Measurements from ENCODE around the gene TNFRSF8.

The TNFRSF8 gene

DNA sequence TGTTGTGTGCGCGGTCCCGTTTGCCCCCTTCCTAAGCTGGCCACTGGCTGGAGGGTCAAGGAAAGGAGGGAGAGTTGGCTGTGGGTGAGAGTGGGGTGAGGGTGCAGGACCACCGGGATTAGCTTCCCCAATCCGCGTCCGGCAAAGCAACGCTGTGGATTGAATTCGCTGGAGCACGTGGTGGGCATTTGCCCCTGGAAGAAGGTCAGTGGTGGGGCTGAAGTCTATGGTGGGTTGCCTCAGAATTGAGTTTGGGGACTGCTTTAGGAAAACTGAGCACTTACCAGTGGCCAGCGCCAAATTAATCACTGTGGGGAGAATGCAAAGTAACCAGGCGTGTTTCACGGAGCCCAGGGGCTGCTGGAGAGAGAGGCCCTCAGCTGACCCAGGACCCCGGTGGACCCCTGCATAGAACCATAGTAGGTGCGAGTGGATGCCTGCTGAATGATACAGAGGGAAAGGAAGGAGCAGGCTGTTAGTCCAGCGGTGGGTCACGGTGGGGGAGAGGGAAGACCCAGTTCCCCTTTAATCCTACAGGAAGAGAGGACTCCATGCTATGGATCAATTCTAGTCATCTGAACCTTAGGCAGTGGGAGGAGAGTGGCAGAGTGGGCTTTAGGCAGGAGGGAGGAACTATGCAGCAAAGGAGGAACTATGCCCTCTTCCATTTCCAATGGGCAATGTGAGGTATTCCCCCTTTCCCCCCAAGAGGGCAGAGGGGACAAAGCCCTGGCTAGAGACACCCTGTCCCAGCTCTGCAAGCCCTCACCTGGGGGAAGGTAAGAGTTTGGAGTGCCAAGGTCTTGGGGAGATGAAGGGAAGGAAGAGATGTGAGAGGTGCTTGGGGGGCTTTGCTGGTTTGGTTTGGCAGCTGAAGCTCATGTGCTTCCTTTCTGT lies 1.2 kb downstream of the TNFRSF8 start:
- Histone ChIP-seq H3K9ac (ENCODE audit: low read length in 2 of 2) (no peak overlapping the region), H3K4me3 (ENCODE audit: low read length in 2 of 2) (no peak overlapping the region), H3K9me3 (ENCODE audit: control insufficient read depth in 2 of 2, low read length in 2 of 2) (no peaks in the 10 kb centered on the region), H3K27ac (ENCODE audit: low read length) (no peak overlapping the region), H3K27me3 (ENCODE audit: control insufficient read depth in 1 of 2, insufficient read depth in 2 of 2, low read length in 2 of 2) (peaks cover 34 to 40% of the 10 kb centered on the region in 2 donors), H3K36me3 (ENCODE audit: control insufficient read depth in 2 of 2, insufficient read depth in 2 of 2, low read length in 2 of 2) (no peaks in the 10 kb centered on the region), H3K4me1 (ENCODE audit: control insufficient read depth, insufficient read depth, low read length) (peaks cover 9% of the 10 kb centered on the region)

DNA sequence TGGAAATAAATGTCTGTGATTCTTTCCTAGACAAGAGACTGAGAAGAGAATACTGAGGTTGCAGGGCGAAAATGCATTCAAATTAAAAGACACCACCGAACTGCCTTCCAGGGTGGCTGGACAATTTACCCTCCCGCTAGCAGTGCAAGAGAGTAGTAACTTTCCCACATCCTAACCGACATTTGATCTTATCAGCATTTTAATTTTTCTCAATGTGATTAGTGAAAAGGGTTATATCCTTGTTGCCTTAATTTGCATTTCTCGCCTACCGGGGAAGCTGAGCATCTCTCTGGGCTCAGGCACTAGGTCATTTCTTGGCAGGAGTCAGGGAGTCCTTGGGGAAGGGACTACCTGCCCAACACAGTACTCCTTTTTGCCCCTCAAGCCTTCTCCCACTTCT lies 2.8 kb downstream of the TNFRSF8 start:
- peaks cover 40 to 41% of the 10 kb centered on the region in 2 donors for H3K27me3 ChIP-seq (ENCODE audit: control insufficient read depth in 1 of 2, insufficient read depth in 2 of 2, low read length in 2 of 2)
- H3K36me3 ChIP-seq (ENCODE audit: control insufficient read depth in 2 of 2, insufficient read depth in 2 of 2, low read length in 2 of 2) = no peaks in the 10 kb centered on the region
- peaks cover 9% of the 10 kb centered on the region for H3K4me1 ChIP-seq (ENCODE audit: control insufficient read depth, insufficient read depth, low read length)
- H3K9me3 ChIP-seq (ENCODE audit: control insufficient read depth in 2 of 2, low read length in 2 of 2) = no peaks in the 10 kb centered on the region
- no peak overlapping the region for H3K4me3 ChIP-seq (ENCODE audit: low read length in 2 of 2)
- H3K27ac ChIP-seq (ENCODE audit: low read length) = no peak overlapping the region
- H3K9ac ChIP-seq (ENCODE audit: low read length in 2 of 2) = no peak overlapping the region

DNA sequence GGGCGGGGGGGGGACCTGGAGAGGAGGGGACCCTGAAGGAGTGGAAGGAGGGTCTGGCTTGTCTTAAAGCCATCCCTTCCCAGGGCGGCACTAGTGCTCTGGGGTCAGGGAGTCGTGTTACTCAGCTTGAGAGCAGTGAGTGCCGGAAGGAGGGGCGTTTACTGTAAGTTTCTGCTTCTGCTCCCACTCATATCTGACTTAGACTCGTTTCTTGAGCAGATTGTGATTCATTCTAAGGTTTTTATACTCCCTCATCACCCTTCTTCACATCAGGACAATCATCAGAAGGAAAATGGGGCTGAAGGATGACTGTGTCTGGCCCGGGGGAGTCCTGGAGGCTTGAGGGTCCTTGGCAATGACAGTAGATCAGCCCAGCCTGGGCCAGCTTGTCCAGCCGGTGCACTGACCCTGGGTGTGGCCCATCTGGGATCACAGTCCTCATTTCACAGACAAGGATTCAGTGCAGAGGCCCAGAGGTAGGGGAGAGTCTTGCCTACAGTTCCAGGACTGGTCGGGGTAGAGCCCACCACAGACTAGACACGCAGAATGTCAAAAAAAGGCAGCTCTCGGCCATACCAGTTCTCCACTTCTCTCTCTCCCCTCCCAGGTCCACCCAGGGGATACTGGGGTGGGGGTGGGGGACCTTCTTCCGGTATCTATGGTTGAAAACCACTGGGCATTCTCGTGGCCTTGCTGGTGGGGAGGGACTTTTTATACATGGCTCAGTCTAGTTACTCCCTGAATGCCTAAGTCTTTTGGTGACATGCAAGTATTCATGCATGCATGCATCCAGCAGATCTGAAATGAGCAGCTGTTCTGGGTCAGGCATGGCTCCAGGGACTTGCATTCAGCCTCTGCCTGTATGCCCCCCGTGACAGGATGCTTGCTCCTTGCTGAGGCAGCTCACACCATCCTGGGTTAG lies 5.1 kb downstream of the TNFRSF8 start:
- no peak overlapping the region for H3K27ac ChIP-seq (ENCODE audit: low read length)
- no peaks in the 10 kb centered on the region for H3K9me3 ChIP-seq (ENCODE audit: control insufficient read depth in 2 of 2, low read length in 2 of 2)
- H3K9ac ChIP-seq (ENCODE audit: low read length in 2 of 2) = no peak overlapping the region
- H3K36me3 ChIP-seq (ENCODE audit: control insufficient read depth in 2 of 2, insufficient read depth in 2 of 2, low read length in 2 of 2) = no peaks in the 10 kb centered on the region
- H3K4me1 ChIP-seq (ENCODE audit: control insufficient read depth, insufficient read depth, low read length) = peaks cover 7% of the 10 kb centered on the region
- H3K27me3 ChIP-seq (ENCODE audit: control insufficient read depth in 1 of 2, insufficient read depth in 2 of 2, low read length in 2 of 2) = peaks cover 30 to 36% of the 10 kb centered on the region in 2 donors
- H3K4me3 ChIP-seq (ENCODE audit: low read length in 2 of 2) = no peak overlapping the region

DNA sequence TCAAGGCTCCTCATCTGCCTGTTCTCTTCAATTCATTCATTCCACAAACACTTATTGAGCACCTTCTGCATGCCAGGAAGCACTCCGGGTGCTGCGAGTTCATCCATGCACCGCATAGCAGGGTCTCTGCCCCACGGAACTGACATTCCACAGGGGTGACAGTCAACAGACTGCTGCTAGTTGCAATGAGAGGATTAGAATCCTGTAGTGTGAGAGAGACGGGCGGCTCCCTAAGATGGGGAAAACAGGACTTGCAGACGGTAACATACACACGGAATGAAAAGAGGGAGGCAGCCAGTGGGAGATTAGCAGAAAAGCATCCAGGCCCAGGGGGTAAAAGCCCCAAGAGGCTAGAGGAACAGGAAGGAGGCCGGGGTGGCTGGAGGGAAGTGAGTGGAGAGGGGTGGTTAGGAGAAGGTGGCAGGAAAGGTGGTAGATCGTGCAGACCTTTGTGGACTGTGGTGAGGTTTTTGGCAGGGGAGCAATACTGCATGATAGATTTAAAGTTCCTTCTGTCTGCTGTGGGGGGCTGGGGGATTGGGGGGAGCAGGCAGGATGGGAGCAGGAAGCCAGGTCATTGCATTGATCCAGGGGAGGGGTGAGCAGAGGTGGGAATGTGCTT lies 6.6 kb downstream of the TNFRSF8 start:
- Histone ChIP-seq H3K4me3 (ENCODE audit: low read length in 2 of 2) (no peak overlapping the region), H3K27ac (ENCODE audit: low read length) (no peak overlapping the region), H3K9me3 (ENCODE audit: control insufficient read depth in 2 of 2, low read length in 2 of 2) (no peaks in the 10 kb centered on the region), H3K27me3 (ENCODE audit: control insufficient read depth in 1 of 2, insufficient read depth in 2 of 2, low read length in 2 of 2) (peaks cover 14 to 22% of the 10 kb centered on the region in 2 donors), H3K4me1 (ENCODE audit: control insufficient read depth, insufficient read depth, low read length) (no peaks in the 10 kb centered on the region), H3K9ac (ENCODE audit: low read length in 2 of 2) (no peak overlapping the region), H3K36me3 (ENCODE audit: control insufficient read depth in 2 of 2, insufficient read depth in 2 of 2, low read length in 2 of 2) (no peaks in the 10 kb centered on the region)

DNA sequence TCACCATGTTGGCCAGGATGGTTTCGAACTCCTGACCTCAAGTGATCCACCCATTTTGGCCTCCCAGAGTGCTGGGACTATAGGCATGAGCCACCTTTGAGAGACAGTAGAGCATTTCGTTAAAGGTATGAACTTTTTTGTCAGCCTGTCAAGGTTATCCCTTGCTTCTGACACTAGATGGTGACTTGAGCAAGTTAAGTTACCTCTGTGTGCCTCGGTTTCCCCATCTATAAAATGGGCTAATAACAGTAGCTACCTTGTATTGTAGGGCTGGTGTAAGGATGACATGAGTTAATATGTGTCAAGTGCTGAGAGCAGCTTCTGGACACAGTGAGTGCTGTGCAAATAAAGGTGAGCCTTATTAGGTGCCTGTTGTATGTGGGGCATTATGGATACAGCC lies 8.8 kb downstream of the TNFRSF8 start:
- Histone ChIP-seq H3K9ac (ENCODE audit: low read length in 2 of 2) (no peak overlapping the region), H3K36me3 (ENCODE audit: control insufficient read depth in 2 of 2, insufficient read depth in 2 of 2, low read length in 2 of 2) (no peaks in the 10 kb centered on the region), H3K27ac (ENCODE audit: low read length) (no peak overlapping the region), H3K9me3 (ENCODE audit: control insufficient read depth in 2 of 2, low read length in 2 of 2) (no peaks in the 10 kb centered on the region), H3K27me3 (ENCODE audit: control insufficient read depth in 1 of 2, insufficient read depth in 2 of 2, low read length in 2 of 2) (peaks cover 13 to 20% of the 10 kb centered on the region in 2 donors), H3K4me1 (ENCODE audit: control insufficient read depth, insufficient read depth, low read length) (no peaks in the 10 kb centered on the region), H3K4me3 (ENCODE audit: low read length in 2 of 2) (no peak overlapping the region)

DNA sequence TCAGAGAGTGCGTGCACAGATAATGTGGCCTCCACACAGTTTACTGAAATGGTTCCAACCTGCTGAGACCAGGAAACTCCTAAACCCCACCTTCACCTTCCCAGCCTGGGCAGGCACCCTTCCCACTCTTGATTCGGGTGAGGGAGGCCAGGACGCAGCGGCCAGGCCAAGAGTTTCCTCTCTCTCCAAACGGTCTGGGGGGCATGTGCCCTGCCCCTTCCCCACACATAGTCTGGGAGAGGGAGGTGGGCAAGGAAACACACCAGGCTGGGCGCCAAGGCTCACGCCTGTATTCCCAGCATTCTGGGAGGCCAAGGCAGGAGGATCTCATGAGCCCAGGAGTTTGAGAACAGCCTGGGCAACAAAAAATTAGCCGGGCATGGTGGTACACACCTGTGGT lies 9.6 kb downstream of the TNFRSF8 start:
- Histone ChIP-seq H3K9me3 (ENCODE audit: control insufficient read depth in 2 of 2, low read length in 2 of 2) (peaks cover 0 to 2% of the 10 kb centered on the region in 2 donors), H3K9ac (ENCODE audit: low read length in 2 of 2) (no peak overlapping the region), H3K27ac (ENCODE audit: low read length) (no peak overlapping the region), H3K4me1 (ENCODE audit: control insufficient read depth, insufficient read depth, low read length) (no peaks in the 10 kb centered on the region), H3K36me3 (ENCODE audit: control insufficient read depth in 2 of 2, insufficient read depth in 2 of 2, low read length in 2 of 2) (no peaks in the 10 kb centered on the region), H3K27me3 (ENCODE audit: control insufficient read depth in 1 of 2, insufficient read depth in 2 of 2, low read length in 2 of 2) (peaks cover 13 to 17% of the 10 kb centered on the region in 2 donors), H3K4me3 (ENCODE audit: low read length in 2 of 2) (no peak overlapping the region)

DNA sequence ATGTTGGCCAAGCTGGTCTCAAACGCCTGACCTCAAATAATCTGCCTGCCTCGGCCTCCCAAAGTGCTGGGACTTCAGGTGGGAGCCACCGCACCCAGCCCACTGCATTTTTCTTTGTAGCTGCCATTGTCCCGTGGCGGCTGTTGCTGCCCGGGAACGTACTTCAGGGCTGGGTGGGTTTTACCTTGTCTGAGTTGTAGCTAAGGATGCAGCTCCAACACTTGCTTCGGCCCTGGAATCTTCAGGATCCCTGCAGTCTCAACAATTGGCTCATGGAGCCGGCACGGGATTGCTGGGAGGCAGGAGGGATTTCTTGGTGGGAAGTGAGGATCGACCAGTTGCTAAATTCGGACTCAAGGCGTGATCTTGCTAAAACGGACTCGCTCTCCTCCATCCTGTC lies 10.7 kb downstream of the TNFRSF8 start:
- no peaks in the 10 kb centered on the region for H3K4me1 ChIP-seq (ENCODE audit: control insufficient read depth, insufficient read depth, low read length)
- H3K27me3 ChIP-seq (ENCODE audit: control insufficient read depth in 1 of 2, insufficient read depth in 2 of 2, low read length in 2 of 2) = peaks cover 6 to 12% of the 10 kb centered on the region in 2 donors
- no peak overlapping the region for H3K27ac ChIP-seq (ENCODE audit: low read length)
- H3K4me3 ChIP-seq (ENCODE audit: low read length in 2 of 2) = no peak overlapping the region
- H3K36me3 ChIP-seq (ENCODE audit: control insufficient read depth in 2 of 2, insufficient read depth in 2 of 2, low read length in 2 of 2) = no peaks in the 10 kb centered on the region
- H3K9ac ChIP-seq (ENCODE audit: low read length in 2 of 2) = no peak overlapping the region
- H3K9me3 ChIP-seq (ENCODE audit: control insufficient read depth in 2 of 2, low read length in 2 of 2) = peaks cover 0 to 2% of the 10 kb centered on the region in 2 donors

DNA sequence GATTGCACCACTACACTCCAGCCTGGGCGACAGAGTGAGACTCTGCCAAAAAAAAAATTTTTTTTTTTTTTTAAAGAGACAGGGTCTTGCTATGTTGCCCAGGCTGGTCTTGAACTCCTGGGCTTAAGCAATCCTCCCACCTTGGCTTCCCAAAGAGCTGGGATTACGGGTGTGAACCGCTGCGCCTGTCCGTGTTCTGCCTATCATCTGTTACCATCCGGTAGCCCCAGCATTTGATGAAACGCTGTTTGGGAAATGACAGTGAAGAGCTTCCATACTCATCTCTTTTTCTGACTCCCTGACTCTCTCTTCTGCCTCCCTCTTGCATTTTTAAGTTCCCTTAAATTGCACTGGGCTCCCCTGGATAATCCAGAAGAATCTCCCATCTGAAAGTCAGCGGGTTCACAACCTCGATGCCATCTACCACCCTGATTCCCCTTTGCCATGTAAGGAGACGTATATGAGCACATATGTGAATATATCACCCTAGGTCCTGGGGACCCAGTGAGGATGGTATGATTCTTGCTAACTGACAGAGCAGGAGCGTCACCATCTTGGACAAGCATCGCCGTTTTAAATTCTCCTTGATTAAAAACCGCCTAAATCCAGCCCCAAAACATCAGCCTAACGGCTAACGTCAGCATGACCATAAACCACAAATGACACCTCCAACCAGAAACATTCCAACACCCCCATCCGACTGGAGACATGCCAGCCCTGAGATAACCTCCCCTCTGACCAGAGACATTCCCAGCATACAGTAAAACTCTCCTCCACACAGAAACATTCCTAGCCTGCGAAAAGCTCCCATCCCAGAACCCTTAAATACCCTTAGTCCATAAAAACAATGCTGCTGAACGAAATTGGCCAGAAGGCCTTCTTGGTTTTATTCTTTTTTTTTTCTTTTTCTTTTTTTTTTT lies 12.4 kb downstream of the TNFRSF8 start:
- peaks cover 0 to 2% of the 10 kb centered on the region in 2 donors for H3K9me3 ChIP-seq (ENCODE audit: control insufficient read depth in 2 of 2, low read length in 2 of 2)
- H3K4me1 ChIP-seq (ENCODE audit: control insufficient read depth, insufficient read depth, low read length) = peaks cover 5% of the 10 kb centered on the region
- H3K9ac ChIP-seq (ENCODE audit: low read length in 2 of 2) = no peak overlapping the region
- H3K27me3 ChIP-seq (ENCODE audit: control insufficient read depth in 1 of 2, insufficient read depth in 2 of 2, low read length in 2 of 2) = peaks cover under 1 to 11% of the 10 kb centered on the region in 2 donors
- no peaks in the 10 kb centered on the region for H3K36me3 ChIP-seq (ENCODE audit: control insufficient read depth in 2 of 2, insufficient read depth in 2 of 2, low read length in 2 of 2)
- H3K27ac ChIP-seq (ENCODE audit: low read length) = no peak overlapping the region
- H3K4me3 ChIP-seq (ENCODE audit: low read length in 2 of 2) = no peak overlapping the region

DNA sequence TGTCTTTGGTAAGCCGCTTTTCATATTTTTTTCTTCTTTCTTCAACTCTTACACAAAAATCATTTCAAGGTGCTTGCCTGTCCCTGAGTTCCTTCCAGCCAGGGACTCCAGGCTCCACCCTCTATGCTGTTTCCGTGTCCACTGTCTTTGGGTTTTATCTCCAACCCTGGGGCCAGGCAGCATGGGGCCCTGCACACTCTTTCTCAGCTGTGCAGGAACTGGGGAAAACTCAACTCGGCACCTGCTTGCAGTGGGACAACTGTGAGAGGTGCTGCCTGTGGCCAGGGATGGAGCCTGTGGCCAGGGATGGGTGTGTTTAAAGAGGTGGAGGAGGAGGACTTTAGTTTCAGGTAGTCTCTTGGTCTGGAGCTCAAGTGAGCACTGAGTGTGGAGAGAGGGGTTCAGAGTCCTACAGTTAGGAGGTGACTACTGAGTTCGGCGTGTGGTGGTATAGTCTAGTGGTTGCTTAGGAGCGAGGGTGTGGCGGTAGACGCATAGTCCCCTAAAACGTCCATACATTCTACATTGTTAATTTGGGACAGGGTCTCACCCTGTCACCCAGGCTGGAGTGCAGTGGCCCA lies 13.4 kb downstream of the TNFRSF8 start:
- H3K36me3 ChIP-seq (ENCODE audit: control insufficient read depth in 2 of 2, insufficient read depth in 2 of 2, low read length in 2 of 2) = no peaks in the 10 kb centered on the region
- H3K9ac ChIP-seq (ENCODE audit: low read length in 2 of 2) = no peak overlapping the region
- H3K27me3 ChIP-seq (ENCODE audit: control insufficient read depth in 1 of 2, insufficient read depth in 2 of 2, low read length in 2 of 2) = peaks cover 0 to 8% of the 10 kb centered on the region in 2 donors
- no peak overlapping the region for H3K4me3 ChIP-seq (ENCODE audit: low read length in 2 of 2)
- peaks cover 0 to 2% of the 10 kb centered on the region in 2 donors for H3K9me3 ChIP-seq (ENCODE audit: control insufficient read depth in 2 of 2, low read length in 2 of 2)
- no peak overlapping the region for H3K27ac ChIP-seq (ENCODE audit: low read length)
- H3K4me1 ChIP-seq (ENCODE audit: control insufficient read depth, insufficient read depth, low read length) = peaks cover 5% of the 10 kb centered on the region

All from stomach smooth muscle (tissue), 2 donors.